SK-N-SH (cell line): ENCODE results near the gene GSK3B. TPM values are rescaled to one million over a fixed set of nuclear protein-coding genes. Genes with fewer than 3 reads are reported as not detected.

Source experiments
- CTCF ChIA-PET: fragments of 300-600, 350-600 bp; formaldehyde crosslinking; extraction: SDS; loops from one replicate; lab custom pipeline; 2021; lab: Yijun Ruan, JAX
- POLR2A ChIA-PET: fragments of 350-600 bp; sonication (Branson Sonifier 250); formaldehyde crosslinking; extraction: SDS; loops from one replicate; lab custom pipeline; 2020; ENCODE audit warnings: antibody characterized with exemption, inconsistent platforms; lab: Yijun Ruan, JAX
- DNase-seq: peaks from one replicate; pipeline ENCODE4 v3.0.0; 2012
- H2AFZ ChIP-seq: fragments of 200-600 bp; sonication (generic); 2 replicates; pipeline ENCODE4 v1.8.1; 2016; ENCODE audit warnings: antibody characterized with exemption, mild to moderate bottlenecking, low read depth
- H3F3A ChIP-seq: fragments of 200-600 bp; sonication (generic); replicated peaks from 2 replicates; pipeline ENCODE3; 2016; ENCODE audit warnings: antibody characterized with exemption, mild to moderate bottlenecking; ENCODE audit not compliant: insufficient read depth
- H3K27ac ChIP-seq, 2 experiments: fragments of 200-500 bp in 1 of 2; fragments of 200-600 bp in 1 of 2; sonication (Bioruptor generic) in 1 of 2; sonication (generic), shearing (Covaris generic) in 1 of 2; 2 replicates each; pipeline versions ENCODE4 v1.5.1 to v1.6.1; 2014 to 2016; ENCODE audit warnings: low read depth in 2 of 2, inconsistent platforms in 1 of 2, low read length in 1 of 2, mild to moderate bottlenecking in 1 of 2, mixed read lengths in 1 of 2
- H3K27me3 ChIP-seq: fragments of 200-600 bp; sonication (generic), shearing (Covaris generic); 2 replicates; pipeline ENCODE4 v1.6.1; 2016; ENCODE audit warnings: mixed run types; ENCODE audit not compliant: insufficient read depth
- H3K36me3 ChIP-seq, 2 experiments: fragments of 200-500 bp in 1 of 2; fragments of 200-600 bp in 1 of 2; sonication (Bioruptor generic) in 1 of 2; sonication (generic) in 1 of 2; replicated peaks in 1 of 2; 2 replicates each; pipeline versions ENCODE3 to v1.5.1; 2014 to 2016; ENCODE audit warnings: low read length in 1 of 2, mild to moderate bottlenecking in 1 of 2; ENCODE audit not compliant: insufficient read depth in 2 of 2, control insufficient read depth in 1 of 2
- H3K4me1 ChIP-seq, 2 experiments: fragments of 200-500 bp in 1 of 2; fragments of 200-600 bp in 1 of 2; sonication (Bioruptor generic) in 1 of 2; sonication (generic), shearing (Covaris generic) in 1 of 2; 2 replicates each; pipeline versions ENCODE4 v1.5.1 to v1.6.1; 2014 to 2016; ENCODE audit warnings: low read depth in 1 of 2, low read length in 1 of 2, mixed run types in 1 of 2; ENCODE audit not compliant: insufficient read depth in 2 of 2, control insufficient read depth in 1 of 2
- H3K4me2 ChIP-seq: fragments of 200-600 bp; sonication (generic), shearing (Covaris generic); 2 replicates; pipeline ENCODE4 v1.6.1; 2017; ENCODE audit warnings: mixed run types
- H3K4me3 ChIP-seq, 2 experiments: fragments of 200-500 bp in 1 of 2; fragments of 200-600 bp in 1 of 2; sonication (Bioruptor generic) in 1 of 2; sonication (generic), shearing (Covaris generic) in 1 of 2; 2 replicates each; pipeline versions ENCODE4 v1.5.1 to v1.8.1; 2014 to 2016; ENCODE audit warnings: low read depth in 2 of 2, inconsistent platforms in 1 of 2, low read length in 1 of 2, mild to moderate bottlenecking in 1 of 2, mixed read lengths in 1 of 2, moderate library complexity in 1 of 2
- H3K79me2 ChIP-seq: fragments of 200-600 bp; sonication (generic); 2 replicates; pipeline ENCODE4 v1.8.1; 2017; ENCODE audit warnings: mild to moderate bottlenecking; ENCODE audit not compliant: insufficient read depth
- H3K9ac ChIP-seq: fragments of 200-600 bp; sonication (generic); 2 replicates; pipeline ENCODE4 v1.6.1; 2017; ENCODE audit warnings: mixed run types
- H3K9me2 ChIP-seq: fragments of 200-600 bp; sonication (generic); 2 replicates; pipeline ENCODE4 v1.6.1; 2017; ENCODE audit warnings: mixed run types
- H3K9me3 ChIP-seq: fragments of 200-600 bp; sonication (generic); 2 replicates; pipeline ENCODE4 v1.6.1; 2017; ENCODE audit warnings: mixed run types, mild to moderate bottlenecking, moderate library complexity
- H4K20me1 ChIP-seq: fragments of 200-600 bp; sonication (generic); 2 replicates; pipeline ENCODE4 v1.6.1; 2017; ENCODE audit warnings: mild to moderate bottlenecking, mixed run types; ENCODE audit not compliant: insufficient read depth
- CTCF ChIP-seq: fragments of 200-600 bp; sonication (generic); IDR thresholded peaks from 2 replicates; pipeline ENCODE4 v1.6.1; 2017; ENCODE audit warnings: antibody characterized with exemption, mild to moderate bottlenecking, moderate library complexity
- ELF1 ChIP-seq: IDR thresholded peaks from 2 replicates; pipeline ENCODE4 v1.4.0; 2012
- EP300 ChIP-seq, 2 experiments: IDR thresholded peaks; 2 replicates each; pipeline versions ENCODE4 v1.4.0 to v1.6.1; 2012; ENCODE audit warnings: borderline replicate concordance in 1 of 2, low read depth in 1 of 2, low read length in 1 of 2
- EZH2phosphoT487 ChIP-seq: fragments of 200-600 bp; sonication (generic); IDR thresholded peaks from 2 replicates; pipeline ENCODE4 v1.6.1; 2017; ENCODE audit warnings: low read depth, mixed run types, mild to moderate bottlenecking, antibody characterized with exemption, moderate library complexity, borderline replicate concordance
- FOXM1 ChIP-seq: IDR thresholded peaks from 2 replicates; pipeline ENCODE4 v1.4.0; 2012; ENCODE audit warnings: low read depth, mild to moderate bottlenecking
- GABPA ChIP-seq: IDR thresholded peaks from 2 replicates; pipeline ENCODE4 v1.4.0; 2012; ENCODE audit warnings: low read depth, mild to moderate bottlenecking
- JUND ChIP-seq: IDR thresholded peaks from 2 replicates; pipeline ENCODE4 v1.4.0; 2012
- MAX ChIP-seq: IDR thresholded peaks from 2 replicates; pipeline ENCODE4 v1.4.0; 2012; ENCODE audit warnings: low read depth
- MEF2A ChIP-seq: IDR thresholded peaks from 2 replicates; pipeline ENCODE4 v1.4.0; 2012; ENCODE audit warnings: low read depth, borderline replicate concordance
- MXI1 ChIP-seq: IDR thresholded peaks from 2 replicates; pipeline ENCODE4 v1.6.1; 2012; ENCODE audit warnings: mild to moderate bottlenecking, low read depth, low read length, improper control_type of control experiment
- NRF1 ChIP-seq: IDR thresholded peaks from 2 replicates; pipeline ENCODE4 v1.6.1; 2012; ENCODE audit warnings: low read depth, mild to moderate bottlenecking, low read length
- POLR2AphosphoS5 ChIP-seq: IDR thresholded peaks from 2 replicates; pipeline ENCODE4 v1.6.1; 2012; ENCODE audit warnings: low read depth, low read length
- RAD21 ChIP-seq: IDR thresholded peaks from 2 replicates; pipeline ENCODE4 v1.6.1; 2012; ENCODE audit warnings: mild to moderate bottlenecking, low read length
- REST ChIP-seq: IDR thresholded peaks from 2 replicates; pipeline ENCODE4 v1.6.1; 2012; ENCODE audit warnings: mild to moderate bottlenecking, low read depth, low read length, moderate library complexity
- TAF1 ChIP-seq: IDR thresholded peaks from 2 replicates; pipeline ENCODE4 v1.6.1; 2012; ENCODE audit warnings: low read depth, mild to moderate bottlenecking, low read length, moderate library complexity, borderline replicate concordance
- TCF12 ChIP-seq: IDR thresholded peaks from 2 replicates; pipeline ENCODE4 v1.4.0; 2012
- TEAD4 ChIP-seq: IDR thresholded peaks from 2 replicates; pipeline ENCODE4 v1.4.0; 2012; ENCODE audit warnings: mild to moderate bottlenecking, borderline replicate concordance; ENCODE audit not compliant: insufficient read depth
- USF1 ChIP-seq: IDR thresholded peaks from 2 replicates; pipeline ENCODE4 v1.4.0; 2012; ENCODE audit warnings: low read depth, borderline replicate concordance
- WGBS: methylation state at CpG from one replicate; pipeline ENCODE4 v1.1.6; 2017; ENCODE audit warnings: low lambda C conversion rate; 5-methylcytosine and 5-hydroxymethylcytosine counted together
- polyA plus RNA-seq, 3 experiments: library from polyadenylated mRNA; depleted of rRNA; stranded (reverse); fragments of >200 nt; gene quantifications; 2 replicates each; pipeline ENCODE4 v1.2.3, GENCODE V29; 2012

Gene GSK3B
- polyA plus RNA-seq, 1 of the 3 experiments (the other 2 are of a cell fraction), result 15.9 TPM

- no peak for TF ChIP-seq USF1
- no peak for TF ChIP-seq MAX
- no peak for TF ChIP-seq RAD21
- no peak for TF ChIP-seq EP300 (IDR thresholded peaks at IDR 0.05; ENCODE audit: borderline replicate concordance in 1 of 2, low read depth in 1 of 2, low read length in 1 of 2)
- no peak for TF ChIP-seq TAF1
- TF ChIP-seq NRF1, result no peak
- TF ChIP-seq MEF2A, result no peak
- no peak for TF ChIP-seq FOXM1
- TF ChIP-seq JUND, result no peak
- TF ChIP-seq CTCF, result no peak
- TF ChIP-seq EZH2phosphoT487, result no peak
- TF ChIP-seq REST, result no peak
- no peak for TF ChIP-seq MXI1
- no peak for TF ChIP-seq GABPA
- TF ChIP-seq POLR2AphosphoS5, result no peak
- TF ChIP-seq ELF1, result no peak
- no peak for TF ChIP-seq TCF12
- no peak for TF ChIP-seq TEAD4
- TF ChIP-seq, all 33 proteins: peak for 0
- Histone ChIP-seq H3K9me3 (no peaks in the 10 kb centered on the region), H3K36me3 (peaks cover 18 to 54% of the 10 kb centered on the region in 2 experiments), H3K9me2 (no peaks in the 10 kb centered on the region), H2AFZ (no peak overlapping the region), H3K27me3 (no peaks in the 10 kb centered on the region), H3K4me3 (no peak overlapping the region), H3K9ac (no peak overlapping the region), H3F3A (no peaks in the 10 kb centered on the region), H3K79me2 (peaks cover 24% of the 10 kb centered on the region), H3K4me2 (no peak overlapping the region), H4K20me1 (peaks cover 3% of the 10 kb centered on the region; the same call in 1 of the 2 replicates), H3K4me1 (no peaks in the 10 kb centered on the region), H3K27ac (no peak overlapping the region)
- POLR2A ChIA-PET, result no interaction called here
- CTCF ChIA-PET, result no interaction called here
- 93% methylated on average over 3 of the region's 3 CpGs for WGBS
- DNase-seq, result no peak
These were observed 208.3 kb downstream of the GSK3B start for GRCh38 chr3:119885746-119886530.
